HUDEP-2 (cell line): ENCODE results near the gene CLEC7A.
A peak's percentile ranks its signal among the peaks of the same experiment; 100 is the strongest.

Experiments used
- DNase-seq, 76 experiments: peaks; one replicate each; lab custom pipeline; 2025; ENCODE audit not compliant: unreplicated experiment in 76 of 76; lab: John Stamatoyannopoulos, UW

CLEC7A gene

DNA sequence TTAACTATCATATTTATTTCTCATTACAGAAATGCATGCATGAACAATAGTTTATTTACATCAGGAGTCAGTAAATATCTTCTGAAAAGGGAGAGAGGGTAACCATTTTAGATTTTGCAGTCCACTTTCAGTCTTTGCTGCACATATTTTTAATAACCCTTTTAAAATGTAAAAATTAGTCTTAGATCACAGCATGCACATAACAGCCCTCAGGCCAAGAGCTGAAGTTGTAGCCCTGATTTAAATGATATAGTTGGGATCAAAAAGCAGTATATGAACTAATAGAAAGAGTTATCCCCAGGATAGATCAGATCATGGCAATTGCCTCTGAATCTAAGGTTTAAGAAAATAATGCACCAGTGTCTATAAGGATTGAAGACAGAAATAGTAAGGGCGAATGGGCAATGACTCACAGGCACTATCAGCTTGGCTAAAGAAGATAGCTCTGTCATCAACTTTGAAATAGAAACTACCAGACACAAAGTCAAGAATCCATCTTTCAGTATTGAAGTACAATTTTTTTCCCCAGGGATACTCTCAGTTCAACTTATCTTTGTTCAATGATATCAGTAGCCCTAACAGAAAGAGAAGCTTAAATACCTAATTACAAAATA, 13.1 kb upstream of the CLEC7A start:
- DNase-seq: no peak

DNA sequence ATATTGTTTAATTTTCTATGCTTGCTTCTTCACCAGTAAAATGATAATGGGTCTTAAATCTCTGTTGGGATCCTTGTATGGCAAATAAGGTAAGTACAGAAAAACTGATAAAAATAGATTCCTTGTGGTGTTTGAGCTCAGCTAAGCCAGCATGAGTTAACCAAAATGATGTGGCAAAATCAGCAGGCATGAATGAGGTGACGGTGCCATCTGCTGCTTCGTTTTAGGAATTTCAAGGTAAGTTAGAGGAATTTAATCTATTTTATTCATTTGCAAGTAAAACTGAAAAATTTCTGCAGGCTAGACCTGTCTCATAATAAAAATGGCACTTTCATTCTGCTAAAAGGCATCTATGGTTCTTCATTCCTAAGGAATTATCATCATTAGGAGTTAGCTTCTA, 10.0 kb upstream of the CLEC7A start:
- peak in 10 of 76 experiments; percentile 0 to 32 (median 9) for DNase-seq

DNA sequence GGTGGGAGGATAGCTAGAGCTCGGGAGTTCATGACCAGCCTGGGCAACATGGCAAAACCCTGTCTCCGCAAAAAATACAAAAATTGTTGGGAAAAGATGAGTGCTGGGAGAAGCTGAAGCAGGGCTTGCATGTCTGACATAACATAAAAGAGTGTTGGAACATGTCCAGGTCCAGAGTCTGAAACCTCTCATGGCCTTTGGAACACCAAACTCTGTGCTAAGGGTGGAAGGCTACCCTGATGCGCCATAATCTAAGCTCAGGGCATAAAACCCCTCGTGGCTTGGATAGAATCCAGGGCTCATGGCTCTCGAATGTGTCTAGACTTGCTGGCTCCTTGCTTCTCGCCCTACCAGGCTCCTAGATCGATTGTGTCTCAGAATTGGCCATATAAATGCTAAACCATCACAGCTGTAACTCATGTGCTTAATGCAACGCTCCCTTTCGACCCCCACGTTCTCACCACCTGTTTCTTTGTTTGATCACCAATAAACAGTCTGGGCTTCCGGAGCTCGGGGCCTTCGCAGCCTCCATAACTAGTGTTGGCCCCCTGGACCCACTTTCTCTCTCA, 6.7 kb upstream of the CLEC7A start:
- no peak for DNase-seq

DNA sequence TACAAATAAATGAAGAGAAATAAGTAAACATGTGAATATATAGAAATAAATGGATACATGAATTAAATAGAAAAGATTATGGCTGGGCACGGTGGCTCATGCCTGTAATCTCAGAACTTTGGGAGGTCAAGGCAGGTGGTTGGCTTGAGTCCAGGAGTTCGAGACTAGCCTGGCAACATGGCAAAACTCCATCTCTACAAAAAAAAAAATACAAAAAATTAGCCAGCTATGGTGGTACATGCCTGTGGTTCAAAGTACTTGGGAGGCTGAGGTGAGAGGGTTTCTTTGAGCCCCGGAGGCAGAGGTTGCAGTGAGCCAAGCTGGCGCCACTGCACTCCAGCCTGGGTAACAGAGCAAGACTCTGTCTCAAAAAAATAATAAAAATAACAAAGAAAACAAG, 5.1 kb upstream of the CLEC7A start:
- no peak for DNase-seq

DNA sequence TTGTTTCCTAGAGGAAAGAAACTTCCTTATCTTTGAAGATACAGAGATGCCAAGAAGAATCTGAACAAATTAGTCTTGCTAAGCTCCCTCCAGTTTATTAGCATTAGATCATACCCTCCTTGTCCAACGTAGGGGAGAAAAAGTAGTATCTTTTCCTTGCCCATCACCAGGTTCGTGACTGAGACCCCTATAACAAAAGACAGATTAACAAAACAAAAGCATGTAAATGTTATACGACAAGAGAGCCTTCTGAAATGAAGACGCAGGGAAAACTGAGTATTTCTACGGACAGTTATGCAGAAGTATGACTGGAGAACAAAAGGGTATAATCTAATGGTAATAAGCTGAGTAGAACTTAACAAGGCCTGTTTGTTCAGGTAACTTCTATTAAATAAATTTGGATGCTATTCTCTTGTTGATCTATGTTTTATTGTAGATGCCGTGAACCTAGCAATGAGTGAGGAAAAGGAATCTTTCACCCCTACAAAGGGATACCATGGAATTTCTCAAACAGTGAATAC, 2.9 kb upstream of the CLEC7A start:
- no peak for DNase-seq

DNA sequence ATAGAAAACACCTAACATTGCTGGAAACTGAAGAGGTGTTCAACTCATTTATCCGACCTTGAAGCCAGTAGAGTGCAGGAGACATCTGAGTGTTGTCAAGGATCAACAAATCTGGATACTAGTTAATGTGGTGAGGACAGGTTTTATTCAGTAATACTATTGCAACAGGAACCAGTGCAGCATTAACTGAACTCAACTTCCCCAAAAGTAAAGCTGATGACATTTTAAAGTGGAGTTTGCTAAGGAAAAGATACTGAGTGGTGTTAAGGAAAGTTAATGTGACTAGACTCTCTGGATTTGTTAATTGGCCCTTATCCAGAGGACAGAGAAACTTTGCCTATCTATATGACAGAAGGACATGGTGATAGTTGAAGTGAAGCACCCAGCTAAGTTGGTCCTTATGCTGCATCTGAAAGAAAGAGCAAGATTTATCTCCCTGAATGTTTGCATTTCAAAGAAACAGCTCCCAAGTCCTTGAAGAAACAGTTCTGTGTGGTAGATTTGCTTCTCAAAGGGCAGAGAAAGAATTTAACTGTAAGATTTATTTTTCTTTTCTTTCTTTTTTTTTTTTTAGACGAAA, 1.2 kb upstream of the CLEC7A start:
- DNase-seq: no peak

DNA sequence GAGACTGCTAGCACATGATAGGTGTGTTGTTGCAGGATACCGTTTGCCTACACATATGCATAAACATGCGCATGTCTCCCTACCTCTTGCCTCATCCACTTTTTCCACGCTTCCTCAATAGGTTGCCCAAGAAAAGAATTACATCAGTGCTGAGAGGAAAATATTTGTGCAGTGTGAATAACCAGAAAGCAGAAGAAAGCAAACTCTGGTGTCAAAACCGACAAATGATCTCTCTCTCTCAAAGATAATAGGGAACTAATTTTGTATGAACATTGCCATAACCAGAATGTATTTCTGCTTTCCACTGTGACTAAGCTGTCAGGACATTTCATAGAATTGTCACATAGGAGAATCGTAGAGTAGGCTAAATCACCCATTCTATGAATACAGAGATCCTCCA, 1.3 kb downstream of the CLEC7A start:
- DNase-seq: no peak

DNA sequence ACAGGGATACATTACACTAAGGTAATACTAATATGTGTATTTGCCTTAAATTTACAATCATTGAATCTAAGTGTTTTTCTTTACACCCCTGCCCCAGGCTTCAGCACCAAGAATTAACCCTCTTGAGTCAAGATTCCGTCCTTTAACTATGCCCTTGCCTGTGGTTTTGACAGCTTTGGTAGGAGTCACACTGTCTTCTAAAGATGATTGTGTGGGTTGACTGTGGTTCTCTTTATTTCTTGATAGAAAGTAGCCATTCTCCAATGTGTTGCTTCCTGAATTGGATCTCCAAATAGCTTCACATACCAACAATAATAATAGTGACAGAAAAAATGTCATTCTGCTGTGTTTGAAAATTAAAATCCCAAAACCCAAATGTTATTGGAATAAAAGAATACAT, 3.6 kb downstream of the CLEC7A start:
- no peak for DNase-seq

DNA sequence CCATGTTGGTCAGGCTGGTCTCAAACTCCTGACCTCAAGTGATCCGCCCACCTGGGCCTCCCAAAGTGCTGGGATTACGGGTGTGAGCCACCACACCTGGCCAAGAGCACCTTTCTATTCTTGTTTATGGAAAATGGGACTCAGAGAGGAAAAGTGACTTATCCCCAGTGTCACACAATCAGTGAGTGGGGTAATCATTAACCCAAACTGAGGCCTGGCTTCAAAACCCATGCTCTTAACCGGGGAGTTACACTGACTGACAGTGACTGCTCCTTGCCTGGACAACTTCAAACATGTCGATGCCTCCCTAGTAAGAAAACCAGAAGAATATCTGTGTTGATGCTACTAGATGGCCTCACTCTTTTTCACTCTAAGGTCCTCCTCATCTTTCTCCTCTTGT, 7.3 kb downstream of the CLEC7A start:
- no peak for DNase-seq

DNA sequence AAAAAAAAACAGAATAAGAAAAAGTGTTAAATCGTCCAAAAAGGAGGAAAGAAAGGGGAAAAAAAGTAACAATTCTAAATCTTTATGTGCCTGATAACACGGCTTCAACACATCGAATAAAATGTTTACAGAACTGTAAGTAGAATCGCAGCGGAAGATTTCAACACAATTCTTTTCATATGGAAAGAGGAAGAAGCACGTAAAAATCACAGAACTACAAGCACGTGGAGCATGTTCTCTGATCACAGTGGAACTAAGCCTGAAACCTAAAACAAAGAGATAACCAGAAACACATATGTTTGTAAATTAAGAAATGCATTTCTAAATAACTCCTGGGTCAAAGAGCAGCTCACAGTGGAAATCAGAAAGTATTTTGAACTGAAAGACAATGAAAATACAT, 8.7 kb downstream of the CLEC7A start:
- DNase-seq: no peak

DNA sequence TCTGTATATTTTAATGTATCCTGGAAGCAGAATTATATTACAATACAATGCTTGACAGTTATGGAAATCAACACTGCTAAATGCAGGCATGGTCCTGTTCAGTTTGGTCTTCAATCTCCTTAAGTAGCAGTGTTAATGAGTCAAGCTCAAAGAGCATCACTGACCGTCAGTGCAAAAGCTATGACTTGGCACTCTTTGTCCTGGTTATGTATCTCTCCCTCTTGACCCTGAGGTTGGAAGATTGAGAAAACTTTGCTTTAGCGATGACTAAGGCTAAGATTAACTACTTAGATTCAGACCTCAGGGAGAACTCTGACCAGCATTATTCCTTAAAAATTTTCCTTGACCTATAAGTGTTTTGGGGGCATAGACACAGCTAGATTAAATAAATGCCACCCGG, 10.9 kb downstream of the CLEC7A start:
- DNase-seq: no peak

DNA sequence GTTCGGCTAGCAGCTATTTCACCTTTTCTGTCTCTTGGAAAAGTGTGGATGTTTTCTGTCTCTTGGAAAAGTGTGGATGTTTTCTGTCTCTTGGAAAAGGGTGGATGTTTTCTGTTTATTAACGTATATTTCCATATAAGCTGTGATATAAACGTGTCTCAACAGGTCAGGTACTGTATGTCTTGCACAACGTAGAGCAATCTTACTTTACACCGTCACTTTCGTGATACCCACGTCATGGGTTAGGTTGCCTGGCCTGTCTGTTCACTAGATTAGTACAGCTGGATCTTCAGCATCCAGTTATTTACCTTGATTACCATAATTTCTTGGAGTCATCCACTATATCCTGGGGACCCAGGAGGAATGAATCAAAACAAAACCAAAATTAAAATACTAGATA, 14.1 kb downstream of the CLEC7A start:
- no peak for DNase-seq

DNA sequence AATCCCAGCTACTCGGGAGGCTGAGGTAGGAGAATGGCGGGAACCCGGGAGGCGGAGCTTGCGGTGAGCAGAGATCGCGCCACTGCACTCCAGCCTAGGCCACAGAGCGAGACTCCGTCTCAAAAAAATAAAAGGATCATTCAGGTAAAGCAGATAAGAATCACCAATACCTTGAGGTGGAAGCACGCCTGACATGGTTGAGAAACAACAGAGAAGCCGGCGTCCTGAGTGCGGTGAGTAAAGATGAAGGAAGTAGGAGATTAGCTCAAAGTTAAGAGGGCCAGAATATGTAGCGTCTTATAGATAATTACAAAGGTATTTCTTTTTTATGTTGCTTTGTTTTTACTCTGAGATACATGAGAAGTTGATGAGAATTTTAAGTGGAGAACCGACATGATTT, 14.7 kb downstream of the CLEC7A start:
- DNase-seq: no peak

DNA sequence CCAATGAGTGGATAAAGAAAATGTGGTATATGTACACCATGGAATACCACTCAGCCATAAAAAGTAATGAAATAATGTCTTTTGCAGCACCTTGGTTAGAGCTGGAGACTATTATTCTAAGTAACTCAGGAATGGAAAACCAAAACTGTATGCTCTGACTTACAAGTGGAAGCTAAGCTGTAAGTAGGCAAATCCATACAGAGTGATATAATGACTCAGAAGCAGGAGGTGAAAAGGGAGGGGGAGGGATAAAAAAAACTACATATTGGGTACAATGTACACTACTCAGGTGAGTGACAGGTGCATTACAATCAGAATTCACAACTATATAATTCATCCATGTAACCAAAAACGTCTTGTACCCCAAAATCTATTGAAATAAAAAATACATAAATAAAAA, 16.1 kb downstream of the CLEC7A start:
- DNase-seq: no peak

DNA sequence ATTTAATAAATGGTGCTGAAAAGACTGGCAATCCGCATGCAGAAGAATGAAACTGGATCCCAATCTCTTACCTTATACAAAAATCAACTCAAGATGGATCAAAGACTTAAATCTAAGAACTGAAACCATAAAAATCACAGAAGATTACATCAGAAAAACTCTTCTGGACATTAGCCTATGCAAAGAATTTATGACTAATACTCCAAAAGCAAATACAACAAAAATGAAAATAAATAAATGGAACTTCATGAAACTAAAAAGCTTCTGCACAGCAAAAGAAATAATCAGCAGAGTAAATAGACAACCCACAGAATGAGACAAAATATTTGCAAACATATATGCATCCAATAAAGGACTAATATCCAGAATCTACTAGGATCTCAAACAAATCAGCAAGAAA, 16.9 kb downstream of the CLEC7A start:
- no peak for DNase-seq

DNA sequence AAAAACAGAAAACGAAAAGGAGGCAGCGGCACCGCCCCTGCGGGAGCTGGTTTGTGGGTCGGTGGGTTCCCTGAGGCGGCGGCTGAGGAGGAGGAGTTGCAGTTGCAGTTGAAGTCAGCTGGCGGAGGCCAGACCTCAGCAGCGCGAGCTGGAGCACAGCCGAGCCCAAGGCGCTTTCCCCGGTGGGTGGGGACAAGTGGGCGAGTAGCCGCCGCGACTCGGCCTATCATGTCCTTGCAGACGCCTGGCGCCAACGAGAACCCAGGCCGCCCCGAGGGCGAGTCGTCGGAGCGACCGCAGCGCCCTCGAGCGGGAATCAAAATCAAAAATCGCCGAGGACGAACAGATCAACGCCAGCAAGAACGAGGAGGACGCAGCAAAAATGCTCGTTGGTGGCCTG, 18.5 kb downstream of the CLEC7A start:
- DNase-seq: no peak

DNA sequence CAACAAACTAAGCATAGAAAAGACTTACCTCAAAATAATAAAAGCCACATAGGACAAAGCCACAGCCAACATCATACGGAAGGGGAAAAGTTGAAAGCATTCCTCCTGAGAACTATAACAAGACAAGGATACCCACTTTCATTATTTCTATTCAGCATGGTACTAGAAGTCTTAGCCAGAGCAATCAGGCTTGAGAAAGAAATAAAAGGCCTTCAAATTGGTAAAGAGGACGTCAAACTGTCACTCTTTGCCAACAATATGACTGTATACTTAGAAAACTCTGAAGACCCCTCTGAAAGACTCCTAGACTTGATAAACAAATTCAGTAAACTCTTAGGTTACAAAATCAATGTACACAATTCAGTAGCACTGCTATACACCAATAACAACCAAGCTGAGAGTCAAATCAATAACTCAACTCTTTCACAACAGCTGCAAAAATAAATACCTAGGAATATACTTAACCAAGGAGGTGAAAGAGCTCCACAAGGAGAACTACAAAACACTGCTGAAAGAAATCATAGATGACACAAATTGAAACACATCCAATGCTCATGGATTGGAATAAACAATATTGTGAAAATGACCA, 19.6 kb downstream of the CLEC7A start:
- DNase-seq: no peak

DNA sequence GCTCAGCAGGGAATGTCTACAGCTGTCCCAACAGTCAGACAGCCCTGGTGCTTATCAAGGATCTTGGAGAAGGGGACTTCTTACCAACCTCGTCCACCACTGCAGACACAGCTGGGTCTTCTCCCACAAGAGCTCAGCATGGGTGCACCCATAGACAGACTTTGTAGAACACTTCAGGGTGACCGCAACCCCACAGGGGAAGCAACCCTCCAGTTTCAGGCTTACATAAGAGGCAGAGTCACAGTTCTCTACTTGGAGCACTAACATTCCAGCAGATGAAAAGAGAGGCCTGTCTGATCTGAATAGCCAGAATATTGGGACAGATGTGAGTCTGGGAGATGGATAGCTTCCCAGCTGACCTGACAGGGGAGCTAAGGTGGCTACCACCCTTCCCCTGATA, 27.7 kb downstream of the CLEC7A start:
- no peak for DNase-seq

DNA sequence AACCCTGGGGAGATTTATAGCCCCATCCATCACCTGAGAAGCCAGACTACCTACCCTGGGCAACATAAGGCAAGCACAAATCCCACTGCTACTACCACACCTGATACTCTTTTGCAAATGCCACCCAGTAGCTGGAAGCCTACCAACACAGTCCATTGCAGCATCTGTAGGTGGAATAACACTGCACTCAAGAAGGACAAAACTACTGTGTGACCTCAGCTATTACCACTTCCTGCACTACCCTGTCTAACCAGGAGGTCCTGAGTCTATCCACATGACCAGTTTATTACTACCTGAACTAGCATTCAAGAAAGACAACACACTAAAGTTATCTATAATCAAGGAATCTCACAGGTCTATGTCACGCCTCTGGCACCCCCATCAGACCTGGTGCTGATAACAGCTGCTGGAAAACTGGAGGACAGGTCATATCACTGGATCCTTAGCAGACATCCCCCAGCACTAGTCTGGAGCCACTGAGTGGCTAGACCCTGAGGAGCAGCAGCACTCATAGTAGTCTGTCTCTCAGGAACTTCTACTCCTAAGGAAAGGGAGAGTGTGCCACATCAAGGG, 28.3 kb downstream of the CLEC7A start:
- DNase-seq: no peak

DNA sequence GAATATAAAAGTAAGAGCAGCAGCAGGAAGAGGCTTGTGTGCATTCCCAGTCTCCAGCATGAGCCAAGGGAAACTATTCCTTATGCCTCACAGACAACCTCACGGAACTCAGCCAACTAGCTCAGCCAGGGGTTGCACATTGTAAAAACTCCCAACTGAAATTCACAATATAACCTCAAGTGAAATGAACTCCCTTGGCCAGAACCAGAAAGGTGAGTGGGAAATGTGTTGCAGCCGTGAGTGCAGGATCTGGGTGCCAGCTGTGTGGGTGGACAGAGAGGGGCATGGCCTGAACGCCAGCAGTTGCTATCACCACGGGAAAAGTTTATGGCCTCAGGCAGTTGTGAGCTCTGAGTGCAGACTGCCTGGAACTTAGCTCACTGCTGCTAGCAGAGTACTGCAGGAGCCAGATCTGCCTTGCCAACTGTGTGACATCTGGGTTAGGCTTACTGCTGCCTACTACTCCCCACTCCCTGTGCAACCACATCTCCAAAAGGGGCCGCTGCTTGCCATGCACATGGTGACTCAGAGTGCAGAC, 28.9 kb downstream of the CLEC7A start:
- no peak for DNase-seq

DNA sequence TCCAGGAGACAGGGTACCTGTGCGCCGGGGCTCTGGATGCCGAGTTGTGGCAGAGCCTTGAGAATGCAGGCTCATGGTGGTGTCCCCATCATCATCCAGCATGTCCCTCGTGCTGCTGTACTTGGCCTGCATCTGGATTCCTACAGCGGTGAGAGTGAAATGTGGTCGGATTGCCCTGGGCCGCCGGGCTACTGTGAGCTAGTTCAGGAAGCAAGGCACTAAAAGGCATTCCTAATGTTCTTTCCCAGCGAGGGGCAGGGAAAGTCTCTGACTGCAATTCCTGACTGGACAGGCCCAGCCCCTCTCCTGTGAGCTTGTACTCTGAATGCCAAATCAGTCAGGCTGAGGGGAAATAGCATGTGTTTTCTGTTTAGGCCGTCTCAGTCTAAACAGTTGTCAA, 31.2 kb downstream of the CLEC7A start, which contains the start of gene CLEC1A:
CLEC1A (minus strand) TSS at position 195 of the 400 bp plus-strand sequence; CDS start at position 132, 63 bp downstream.
- DNase-seq: no peak
